Upper lobe of left lung (tissue), 4 donors: ENCODE data around the gene FNDC3B.

Experiments
- CTCF ChIP-seq, 6 experiments: fragments of 450-650 bp in 4 of 6; fragments of 200-600 bp in 2 of 6; sonication (generic) in 2 of 6; IDR thresholded peaks; one replicate each; pipeline ENCODE4 v1.5.1; 2016 to 2019; ENCODE audit warnings: antibody characterized with exemption in 6 of 6
- EP300 ChIP-seq, 4 donors: sonication (generic); formaldehyde crosslinking; IDR thresholded peaks; one replicate each; pipeline ENCODE4 v1.5.1; 2017; ENCODE audit warnings: antibody characterized with exemption in 4 of 4, control low read depth in 2 of 4
- POLR2A ChIP-seq, 4 donors: fragments of 450-650 bp; IDR thresholded peaks; one replicate each; pipeline ENCODE4 v1.5.1; 2016 to 2017; ENCODE audit warnings: antibody characterized with exemption in 4 of 4, mild to moderate bottlenecking in 2 of 4
- POLR2AphosphoS5 ChIP-seq, 2 donors: sonication (generic); formaldehyde crosslinking; IDR thresholded peaks; one replicate each; pipeline ENCODE4 v1.5.1; 2017; ENCODE audit warnings: antibody characterized with exemption in 2 of 2

GRCh38 chr3:172307141-172307560 is 267.8 kb downstream of the FNDC3B start:
- TF ChIP-seq CTCF (IDR thresholded peaks at IDR 0.05) = no peak
- no peak for TF ChIP-seq POLR2A (IDR thresholded peaks at IDR 0.05)
- no peak for TF ChIP-seq EP300 (IDR thresholded peaks at IDR 0.05)
- TF ChIP-seq POLR2AphosphoS5 (IDR thresholded peaks at IDR 0.05) = no peak
